Measurements from ENCODE around the gene ST14.
"Not testable (repeated sequence)": the region's sequence is repeated elsewhere in the genome, so short reads cannot be mapped to it uniquely, and the experiment has no call there.

Gene ST14

GRCh38 chr11:130247319-130247718 is 87.7 kb downstream of the ST14 start:
- no peak overlapping the region for H3K27ac ChIP-seq
- no peak for TF ChIP-seq CTCF (conservative IDR thresholded peaks at IDR 0.05)

- H3K27ac ChIP-seq: no peak overlapping the region
- TF ChIP-seq CTCF (conservative IDR thresholded peaks at IDR 0.05): no peak
Measured at GRCh38 chr11:130249371-130249770, 89.8 kb downstream of the ST14 start.

GRCh38 chr11:130249929-130250328 is 90.3 kb downstream of the ST14 start:
- H3K27ac ChIP-seq: not testable (repeated sequence)

- not testable (repeated sequence) for H3K27ac ChIP-seq
Measured at GRCh38 chr11:130251763-130252162, 92.2 kb downstream of the ST14 start.
